ENCODE data around the gene MTR. TPM values are rescaled to one million over a fixed set of nuclear protein-coding genes. Genes with fewer than 3 reads are reported as not detected.

Gene MTR
- total and polyA plus RNA-seq, 7 donors = 6.8 to 66.2 (median 51.3) TPM

DNA sequence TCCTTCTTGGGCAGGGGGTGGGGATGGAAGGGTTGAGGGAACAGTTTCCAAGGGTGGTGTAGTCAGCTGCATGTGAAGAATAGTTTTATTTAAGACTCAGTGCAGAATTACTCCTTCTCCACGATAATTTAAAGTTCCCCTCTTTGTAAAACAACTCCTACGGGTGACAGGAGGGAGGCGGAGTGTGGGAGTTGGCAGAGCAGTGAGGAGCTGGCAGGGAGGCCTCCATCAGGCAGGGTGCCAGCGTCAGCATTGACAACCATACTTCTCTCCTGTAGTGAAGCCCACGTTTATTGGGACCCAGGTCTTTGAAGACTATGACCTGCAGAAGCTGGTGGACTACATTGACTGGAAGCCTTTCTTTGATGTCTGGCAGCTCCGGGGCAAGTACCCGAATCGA is 93.8 kb downstream of the MTR start:
- 48 to 64% (median 53%) methylated on average over 8 of the region's 8 CpGs for WGBS, 3 donors
- H3K27ac ChIP-seq = no peak overlapping the region
- H3K4me1 ChIP-seq = no peaks in the 10 kb centered on the region
- no peaks in the 10 kb centered on the region for H3K9me3 ChIP-seq
- no peak overlapping the region for H3K4me3 ChIP-seq
- H3K36me3 ChIP-seq (ENCODE audit: insufficient read depth in 1 of 2, low read depth in 1 of 2) = peaks cover 15 to 100% of the 10 kb centered on the region in 2 donors
- peak in 1 of 4 donors; percentile 55 for ATAC-seq
- no peak for TF ChIP-seq CTCF (IDR thresholded peaks at IDR 0.05)
- no peaks in the 10 kb centered on the region for H3K27me3 ChIP-seq (ENCODE audit: insufficient read depth in 3 of 3, low read length in 2 of 3)
- intact Hi-C loops (cut with DNase I) = no loop called here
- peak in 1 of 2 donors; percentile 55 for DNase-seq

GRCh38 chr1:236890152-236891056 is 95.3 kb downstream of the MTR start:
- Histone ChIP-seq H3K4me3 (no peak overlapping the region), H3K36me3 (ENCODE audit: insufficient read depth in 1 of 2, low read depth in 1 of 2) (peaks cover 15 to 100% of the 10 kb centered on the region in 2 donors), H3K9me3 (no peaks in the 10 kb centered on the region), H3K27ac (no peak overlapping the region), H3K4me1 (no peaks in the 10 kb centered on the region), H3K27me3 (ENCODE audit: insufficient read depth in 3 of 3, low read length in 2 of 3) (no peaks in the 10 kb centered on the region)
- TF ChIP-seq CTCF (IDR thresholded peaks at IDR 0.05) = no peak
- DNase-seq (no peak), ATAC-seq (peak in 2 of 4 donors; percentile 11 to 16)
- WGBS, 3 donors = 84 to 86% (median 85%) methylated on average over 24 of the region's 24 CpGs
- intact Hi-C loops (cut with DNase I) = no loop called here

DNA sequence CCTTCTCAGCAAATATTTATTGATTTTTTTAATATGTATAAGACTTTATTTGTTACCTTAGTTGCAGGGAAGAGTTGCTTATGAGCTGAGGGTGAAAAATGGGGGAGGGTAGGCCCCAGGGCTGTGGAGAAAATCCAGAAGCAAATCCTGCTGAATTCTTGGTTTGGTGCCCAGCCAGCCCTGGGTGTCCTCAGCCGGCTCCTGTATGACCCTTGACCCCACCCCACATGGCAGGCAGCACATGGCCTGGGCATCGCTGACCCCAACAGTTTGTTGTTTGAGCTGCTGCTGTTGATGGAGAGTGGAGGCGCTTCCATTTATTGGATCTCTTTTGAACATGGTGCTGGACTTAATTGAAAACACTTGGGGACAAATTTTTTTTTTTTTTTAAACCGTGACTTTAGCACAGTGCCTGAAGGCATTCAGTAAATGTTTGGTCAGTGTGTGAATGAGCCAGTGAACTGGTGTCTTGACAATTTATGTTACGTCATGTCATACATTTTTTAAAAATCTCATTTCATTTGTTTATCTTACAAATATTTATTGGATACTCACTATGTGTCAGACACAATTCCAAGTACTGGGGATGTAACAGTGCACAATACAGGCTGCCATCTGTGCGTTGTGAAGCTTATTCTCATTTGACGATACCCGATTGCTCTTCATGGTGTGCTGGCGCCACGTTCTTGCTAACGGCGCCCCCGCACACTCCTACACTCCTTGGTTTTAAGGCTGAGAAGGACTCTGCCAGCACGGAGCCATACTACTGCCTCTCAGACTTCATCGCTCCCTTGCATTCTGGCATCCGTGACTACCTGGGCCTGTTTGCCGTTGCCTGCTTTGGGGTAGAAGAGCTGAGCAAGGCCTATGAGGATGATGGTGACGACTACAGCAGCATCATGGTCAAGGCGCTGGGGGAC is 98.8 kb downstream of the MTR start:
- DNase-seq (no peak), ATAC-seq (no peak)
- Histone ChIP-seq H3K36me3 (ENCODE audit: insufficient read depth in 1 of 2, low read depth in 1 of 2) (peaks cover 6 to 99% of the 10 kb centered on the region in 2 donors), H3K27me3 (ENCODE audit: insufficient read depth in 3 of 3, low read length in 2 of 3) (no peaks in the 10 kb centered on the region), H3K9me3 (no peaks in the 10 kb centered on the region), H3K27ac (no peak overlapping the region), H3K4me3 (no peak overlapping the region), H3K4me1 (no peaks in the 10 kb centered on the region)
- intact Hi-C loops (cut with DNase I) = no loop called here
- no peak for TF ChIP-seq CTCF (IDR thresholded peaks at IDR 0.05)
- 86 to 92% (median 91%) methylated on average over 19 of the region's 19 CpGs for WGBS, 3 donors

GRCh38 chr1:236895665-236896387 is 100.7 kb downstream of the MTR start:
- H3K36me3 ChIP-seq (ENCODE audit: insufficient read depth in 1 of 2, low read depth in 1 of 2) = peaks cover 6 to 97% of the 10 kb centered on the region in 2 donors
- TF ChIP-seq CTCF (IDR thresholded peaks at IDR 0.05) = no peak
- no peak overlapping the region for H3K4me3 ChIP-seq
- H3K27ac ChIP-seq = no peak overlapping the region
- no peaks in the 10 kb centered on the region for H3K4me1 ChIP-seq
- intact Hi-C loops (cut with DNase I) = no loop called here
- no peaks in the 10 kb centered on the region for H3K27me3 ChIP-seq (ENCODE audit: insufficient read depth in 3 of 3, low read length in 2 of 3)
- DNase-seq (no peak), ATAC-seq (no peak)
- H3K9me3 ChIP-seq = no peaks in the 10 kb centered on the region
- 69 to 89% (median 79%) methylated on average over 8 of the region's 8 CpGs for WGBS, 3 donors
